ENCODE data around the gene ADAMTS17.
A peak's percentile ranks its signal among the peaks of the same experiment; 100 is the strongest.

Gene ADAMTS17

GRCh38 chr15:100141311-100142001 lies 200.3 kb downstream of the ADAMTS17 start:
- no peak overlapping the region for H3K9ac ChIP-seq
- no peak overlapping the region for H3K4me3 ChIP-seq
- H3K4me2 ChIP-seq, result peak overlapping the region; percentile 63

GRCh38 chr15:100140527-100141308 lies 201.1 kb downstream of the ADAMTS17 start:
- H3K36me3 ChIP-seq, result no peaks in the 10 kb centered on the region
- no peak overlapping the region for H3K9ac ChIP-seq
- peaks cover 5% of the 10 kb centered on the region for H3K9me3 ChIP-seq
- no peak overlapping the region for H3K27ac ChIP-seq
- H3K4me1 ChIP-seq, result peaks cover 20% of the 10 kb centered on the region
- no peak for TF ChIP-seq Cebpa-rat (IDR thresholded peaks at IDR 0.05)
- H3K27me3 ChIP-seq, result no peaks in the 10 kb centered on the region
- H4K20me1 ChIP-seq, result no peaks in the 10 kb centered on the region
- 0 out of 2 replicates have a peak overlapping the region, but pooled peaks have one; percentile 8 for H3K4me3 ChIP-seq
- peak overlapping the region; percentile 63 for H3K4me2 ChIP-seq

More at GRCh38 chr15:100141311-100142001, 200.3 kb downstream of the ADAMTS17 start:
- no peak overlapping the region for H3K27ac ChIP-seq
- H3K27me3 ChIP-seq, result no peaks in the 10 kb centered on the region
- H3K4me1 ChIP-seq, result peaks cover 20% of the 10 kb centered on the region
- H3K9me3 ChIP-seq, result peaks cover 4% of the 10 kb centered on the region
- H3K36me3 ChIP-seq, result no peaks in the 10 kb centered on the region
- no peak for TF ChIP-seq Cebpa-rat (IDR thresholded peaks at IDR 0.05)
- H4K20me1 ChIP-seq, result no peaks in the 10 kb centered on the region

- H3K4me1 ChIP-seq, result peaks cover 25% of the 10 kb centered on the region
- no peak overlapping the region for H3K27ac ChIP-seq
- no peaks in the 10 kb centered on the region for H4K20me1 ChIP-seq
- peaks cover 9% of the 10 kb centered on the region for H3K9me3 ChIP-seq
- H3K36me3 ChIP-seq, result no peaks in the 10 kb centered on the region
- H3K27me3 ChIP-seq, result no peaks in the 10 kb centered on the region
- no peak overlapping the region for H3K9ac ChIP-seq
- TF ChIP-seq Cebpa-rat (IDR thresholded peaks at IDR 0.05), result no peak
- peak overlapping the region; percentile 40 for H3K4me2 ChIP-seq
- H3K4me3 ChIP-seq, result no peak overlapping the region
Measured at GRCh38 chr15:100134586-100134985, 207.2 kb downstream of the ADAMTS17 start.

- Histone ChIP-seq H3K4me3 (no peak overlapping the region), H3K4me2 (peak overlapping the region; percentile 40; the same call in 1 of the 2 replicates), H3K36me3 (no peaks in the 10 kb centered on the region), H3K27ac (no peak overlapping the region), H4K20me1 (no peaks in the 10 kb centered on the region), H3K9me3 (peaks cover 9% of the 10 kb centered on the region), H3K27me3 (no peaks in the 10 kb centered on the region), H3K4me1 (peaks cover 25% of the 10 kb centered on the region), H3K9ac (no peak overlapping the region)
- no peak for TF ChIP-seq Cebpa-rat (IDR thresholded peaks at IDR 0.05)
Measured at GRCh38 chr15:100134089-100134583, 207.6 kb downstream of the ADAMTS17 start.

DNA sequence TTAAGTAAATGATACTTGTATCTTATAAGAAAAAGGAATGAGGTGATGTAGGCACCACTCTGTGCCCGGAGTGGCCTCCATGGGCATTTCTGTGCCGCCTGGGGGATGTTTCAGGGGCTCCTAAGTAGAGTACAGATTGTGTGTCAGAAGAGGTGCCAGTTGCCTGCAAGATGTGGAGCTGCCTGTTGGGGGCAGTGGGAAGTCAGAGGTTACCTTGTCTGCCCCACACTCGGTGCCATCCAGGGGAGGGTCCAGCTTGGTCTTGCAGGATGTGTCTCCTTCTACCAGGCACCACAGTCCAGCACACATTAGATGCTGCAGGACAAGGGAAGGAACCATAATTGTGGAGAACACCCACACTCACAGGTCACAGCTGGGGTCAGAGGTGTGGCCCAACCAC lies 208.8 kb downstream of the ADAMTS17 start:
- Histone ChIP-seq H3K27me3 (no peaks in the 10 kb centered on the region), H3K36me3 (no peaks in the 10 kb centered on the region), H4K20me1 (no peaks in the 10 kb centered on the region), H3K9me3 (peaks cover 9% of the 10 kb centered on the region), H3K9ac (no peak overlapping the region), H3K4me3 (no peak overlapping the region), H3K4me1 (peaks cover 35% of the 10 kb centered on the region), H3K4me2 (no peak overlapping the region), H3K27ac (no peak overlapping the region)
- no peak for TF ChIP-seq Cebpa-rat (IDR thresholded peaks at IDR 0.05)

GRCh38 chr15:100132309-100132708 lies 209.5 kb downstream of the ADAMTS17 start:
- H3K27ac ChIP-seq, result no peak overlapping the region
- TF ChIP-seq Cebpa-rat (IDR thresholded peaks at IDR 0.05), result no peak
- H3K9ac ChIP-seq, result no peak overlapping the region
- peaks cover 42% of the 10 kb centered on the region for H3K4me1 ChIP-seq
- H3K27me3 ChIP-seq, result no peaks in the 10 kb centered on the region
- peak overlapping the region; percentile 79 for H3K4me2 ChIP-seq
- no peaks in the 10 kb centered on the region for H3K36me3 ChIP-seq
- peaks cover 6% of the 10 kb centered on the region; the same call in 1 of the 2 replicates for H3K9me3 ChIP-seq
- H4K20me1 ChIP-seq, result no peaks in the 10 kb centered on the region
- no peak overlapping the region for H3K4me3 ChIP-seq

DNA sequence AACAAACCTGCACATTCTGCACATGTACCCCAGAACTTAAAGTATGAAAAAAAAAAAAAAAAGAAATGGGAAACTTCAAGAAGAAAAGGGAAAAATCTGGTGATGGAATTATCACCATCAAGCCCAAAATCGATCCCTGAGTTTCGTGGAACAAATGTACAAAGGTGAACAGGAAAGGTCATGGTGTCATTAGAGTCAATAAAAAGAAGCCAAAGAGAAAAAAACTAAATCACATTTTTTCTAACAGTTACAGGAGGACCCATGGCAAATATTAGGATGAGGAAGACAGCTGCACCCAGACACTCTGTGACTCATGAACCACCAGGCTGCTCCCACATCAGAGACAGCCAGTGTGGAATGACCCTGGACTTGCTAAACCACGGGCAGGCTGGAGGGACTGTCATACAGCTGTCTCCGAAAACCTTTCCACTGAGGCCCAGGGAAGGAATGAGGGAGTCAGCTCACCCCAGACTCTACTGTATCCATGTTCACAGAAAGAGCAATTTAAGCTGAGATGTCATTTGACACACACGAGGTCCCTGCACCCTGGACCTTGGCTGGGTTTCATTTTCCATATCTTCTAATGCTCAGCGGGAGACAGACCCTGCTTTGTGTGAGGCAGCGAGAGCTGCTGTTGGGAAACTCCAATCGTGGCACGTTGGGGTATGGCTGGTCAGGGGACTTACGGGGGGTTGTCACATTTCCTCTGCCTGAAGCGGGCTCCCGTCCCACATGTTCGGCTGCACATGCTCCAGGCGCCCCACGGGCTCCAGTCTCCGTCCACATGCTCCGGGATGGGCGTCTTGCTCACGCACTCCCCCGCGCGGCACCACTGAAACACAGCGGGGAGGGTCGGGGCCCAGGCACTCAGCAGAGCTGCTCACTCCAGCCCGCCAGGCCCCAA lies 210.2 kb downstream of the ADAMTS17 start:
- H3K36me3 ChIP-seq, result no peaks in the 10 kb centered on the region

GRCh38 chr15:100129677-100130076 lies 212.1 kb downstream of the ADAMTS17 start:
- no peak for TF ChIP-seq Cebpa-rat (IDR thresholded peaks at IDR 0.05)
- no peaks in the 10 kb centered on the region for H3K27me3 ChIP-seq
- no peak overlapping the region for H3K9ac ChIP-seq
- H3K36me3 ChIP-seq, result no peaks in the 10 kb centered on the region
- no peak overlapping the region for H3K27ac ChIP-seq
- peaks cover 65% of the 10 kb centered on the region for H3K4me1 ChIP-seq
- no peaks in the 10 kb centered on the region for H3K9me3 ChIP-seq
- no peak overlapping the region for H3K4me2 ChIP-seq
- H4K20me1 ChIP-seq, result no peaks in the 10 kb centered on the region
- no peak overlapping the region for H3K4me3 ChIP-seq

More for the DNA sequence above, 210.2 kb downstream of the ADAMTS17 start:
- Histone ChIP-seq H3K9me3 (peaks cover 6% of the 10 kb centered on the region; the same call in 1 of the 2 replicates), H4K20me1 (no peaks in the 10 kb centered on the region), H3K27ac (peak overlapping the region; percentile 53; the same call in 1 of the 2 replicates), H3K4me3 (peak overlapping the region; percentile 57), H3K4me2 (peak overlapping the region; percentile 79), H3K4me1 (peaks cover 49% of the 10 kb centered on the region), H3K9ac (peak overlapping the region; percentile 68; the same call in 1 of the 2 replicates), H3K27me3 (no peaks in the 10 kb centered on the region)
- TF ChIP-seq Cebpa-rat (IDR thresholded peaks at IDR 0.05), result no peak

All from BLaER1 (cell line).